Stomach (tissue), 9 donors: ENCODE results near the gene UGT1A1. TPM values are rescaled to one million over a fixed set of nuclear protein-coding genes. Genes with fewer than 3 reads are reported as not detected.

Source experiments
- DNase-seq, 2 donors: peaks; one replicate each; pipeline versions ENCODE4 v3.0.0 to v3.0.0-alpha.2; 2013 to 2019
- H3K27ac ChIP-seq, 5 donors: fragments of 200-600 bp in 4 of 5; sonication (generic) in 4 of 5; one replicate each; pipeline ENCODE4 v1.5.1; 2013 to 2019; ENCODE audit warnings: mild to moderate bottlenecking in 1 of 5, moderate library complexity in 1 of 5
- H3K27me3 ChIP-seq, 3 donors: fragments of 200-600 bp; sonication (generic); one replicate each; pipeline ENCODE4 v1.5.1; 2017 to 2019; ENCODE audit warnings: mixed run types in 1 of 3
- H3K36me3 ChIP-seq, 4 donors: fragments of 200-600 bp; sonication (generic); 1 replicate in 3 of 4; 2 replicates in 1 of 4; pipeline ENCODE4 v1.5.1; 2016 to 2019
- H3K4me1 ChIP-seq, 4 donors: fragments of 200-600 bp; sonication (generic); one replicate each; pipeline ENCODE4 v1.5.1; 2016 to 2019
- H3K4me3 ChIP-seq, 4 donors: fragments of 200-600 bp; sonication (generic) in 3 of 4; one replicate each; pipeline ENCODE4 v1.5.1; 2016 to 2019; ENCODE audit warnings: mild to moderate bottlenecking in 1 of 4
- H3K9me3 ChIP-seq, 4 donors: fragments of 200-600 bp; sonication (generic); one replicate each; pipeline ENCODE4 v1.5.1; 2016 to 2019
- EP300 ChIP-seq: sonication (generic); formaldehyde crosslinking; IDR thresholded peaks from one replicate; pipeline ENCODE4 v1.6.1; 2017; ENCODE audit warnings: antibody characterized with exemption
- POLR2A ChIP-seq, 4 donors: fragments of 450-650 bp; IDR thresholded peaks; one replicate each; pipeline ENCODE4 v1.6.1; 2016; ENCODE audit warnings: antibody characterized with exemption in 4 of 4, control low read depth in 2 of 4, mild to moderate bottlenecking in 1 of 4, moderate library complexity in 1 of 4
- POLR2AphosphoS5 ChIP-seq, 3 donors: sonication (generic); formaldehyde crosslinking; IDR thresholded peaks; one replicate each; pipeline ENCODE4 v1.6.1; 2016; ENCODE audit warnings: antibody characterized with exemption in 3 of 3
- WGBS, 5 donors: extraction: QIAGEN DNeasy Blood & Tissue Kit in 3 of 5; methylation state at CpG; one replicate each; pipeline versions ENCODE4 v1.1.5 to v1.1.7; 2013 to 2018; 5-methylcytosine and 5-hydroxymethylcytosine counted together
- intact Hi-C: fragments of 100-400 bp; cut with DNase I; formaldehyde crosslinking; loops from one replicate; pipeline ENCODE4 v1.15.1; 2023; ENCODE audit warnings: low total_unique reads
- polyA plus RNA-seq, 3 donors: library from polyadenylated mRNA; stranded (reverse); fragments of 200-250 nt; gene quantifications; one replicate each; pipeline ENCODE4 v1.2.3, GENCODE V29; 2013
- total RNA-seq, 5 donors: library from RNA; depleted of rRNA; stranded (reverse); fragments of >200 nt; gene quantifications; one replicate each; pipeline versions ENCODE4 v1.1.0 to v1.2.3, GENCODE V29; 2014 to 2016
- TF ChIP-seq, protein P1 (sequence below), 7 experiments: fragments of 450-650 bp in 4 of 7; fragments of 200-600 bp in 3 of 7; sonication (generic) in 3 of 7; IDR thresholded peaks; one replicate each; pipeline ENCODE4 v1.5.1; 2016 to 2019; ENCODE audit warnings: antibody characterized with exemption in 7 of 7, control low read depth in 2 of 7, mild to moderate bottlenecking in 1 of 7
- donor health status: healthy with polysubstance abuse.
- donor health status: Bipolar disorder and iron deficiency.
- donor health status: healthy.

UGT1A1 gene
- total and polyA plus RNA-seq, 8 donors, result 0.43 to 73.0 (median 0.89) TPM; not detected in 3

GRCh38 chr2:233814056-233814835 is 54.2 kb downstream of the UGT1A1 start:
- intact Hi-C loops, result no loop called here
- Histone ChIP-seq H3K4me3 (no peak overlapping the region), H3K9me3 (no peaks in the 10 kb centered on the region), H3K27me3 (peaks cover 0 to 4% (median 2%) of the 10 kb centered on the region in 3 donors), H3K27ac (no peak overlapping the region), H3K36me3 (no peaks in the 10 kb centered on the region), H3K4me1 (no peaks in the 10 kb centered on the region)
- 64 to 85% (median 75%) methylated on average over 2 of the region's 2 CpGs for WGBS, 5 donors
- no peak for DNase-seq
- TF ChIP-seq, protein P1, sequence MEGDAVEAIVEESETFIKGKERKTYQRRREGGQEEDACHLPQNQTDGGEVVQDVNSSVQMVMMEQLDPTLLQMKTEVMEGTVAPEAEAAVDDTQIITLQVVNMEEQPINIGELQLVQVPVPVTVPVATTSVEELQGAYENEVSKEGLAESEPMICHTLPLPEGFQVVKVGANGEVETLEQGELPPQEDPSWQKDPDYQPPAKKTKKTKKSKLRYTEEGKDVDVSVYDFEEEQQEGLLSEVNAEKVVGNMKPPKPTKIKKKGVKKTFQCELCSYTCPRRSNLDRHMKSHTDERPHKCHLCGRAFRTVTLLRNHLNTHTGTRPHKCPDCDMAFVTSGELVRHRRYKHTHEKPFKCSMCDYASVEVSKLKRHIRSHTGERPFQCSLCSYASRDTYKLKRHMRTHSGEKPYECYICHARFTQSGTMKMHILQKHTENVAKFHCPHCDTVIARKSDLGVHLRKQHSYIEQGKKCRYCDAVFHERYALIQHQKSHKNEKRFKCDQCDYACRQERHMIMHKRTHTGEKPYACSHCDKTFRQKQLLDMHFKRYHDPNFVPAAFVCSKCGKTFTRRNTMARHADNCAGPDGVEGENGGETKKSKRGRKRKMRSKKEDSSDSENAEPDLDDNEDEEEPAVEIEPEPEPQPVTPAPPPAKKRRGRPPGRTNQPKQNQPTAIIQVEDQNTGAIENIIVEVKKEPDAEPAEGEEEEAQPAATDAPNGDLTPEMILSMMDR (IDR thresholded peaks at IDR 0.05), result no peak
- no peak for TF ChIP-seq POLR2A (IDR thresholded peaks at IDR 0.05)

GRCh38 chr2:233815861-233816260 is 55.8 kb downstream of the UGT1A1 start:
- H3K36me3 ChIP-seq, result no peaks in the 10 kb centered on the region

GRCh38 chr2:233816334-233816733 is 56.3 kb downstream of the UGT1A1 start:
- Histone ChIP-seq H3K27ac (no peak overlapping the region), H3K4me3 (no peak overlapping the region), H3K27me3 (peaks cover 0 to 4% (median 0%) of the 10 kb centered on the region in 3 donors), H3K9me3 (no peaks in the 10 kb centered on the region), H3K36me3 (no peaks in the 10 kb centered on the region), H3K4me1 (no peaks in the 10 kb centered on the region)
- intact Hi-C loops, result no loop called here
- no peak for DNase-seq
- TF ChIP-seq EP300, result no peak
- no peak for TF ChIP-seq POLR2AphosphoS5 (IDR thresholded peaks at IDR 0.05)
- TF ChIP-seq POLR2A (IDR thresholded peaks at IDR 0.05), result no peak
- TF ChIP-seq, protein P1 (IDR thresholded peaks at IDR 0.05), result no peak
- 51 to 67% (median 61%) methylated on average over 2 of the region's 2 CpGs for WGBS, 5 donors

More at GRCh38 chr2:233815861-233816260, 55.8 kb downstream of the UGT1A1 start:
- intact Hi-C loops, result no loop called here
- H3K9me3 ChIP-seq, result no peaks in the 10 kb centered on the region
- 77 to 93% (median 83%) methylated on average over 6 of the region's 6 CpGs for WGBS, 5 donors
- DNase-seq, result no peak
- TF ChIP-seq, protein P1 (IDR thresholded peaks at IDR 0.05), result no peak
- TF ChIP-seq POLR2A (IDR thresholded peaks at IDR 0.05) (no peak), POLR2AphosphoS5 (IDR thresholded peaks at IDR 0.05) (no peak), EP300 (no peak)
- peaks cover 0 to 4% (median 0%) of the 10 kb centered on the region in 3 donors for H3K27me3 ChIP-seq
- H3K27ac ChIP-seq, result no peak overlapping the region
- no peaks in the 10 kb centered on the region for H3K4me1 ChIP-seq
- no peak overlapping the region for H3K4me3 ChIP-seq

- no peak for TF ChIP-seq POLR2AphosphoS5 (IDR thresholded peaks at IDR 0.05)
- TF ChIP-seq, protein P1 (IDR thresholded peaks at IDR 0.05), result no peak
- TF ChIP-seq EP300, result no peak
- TF ChIP-seq POLR2A (IDR thresholded peaks at IDR 0.05), result no peak
- H3K27ac ChIP-seq, result no peak overlapping the region
- H3K27me3 ChIP-seq, result peaks cover 0 to 4% (median 0%) of the 10 kb centered on the region in 3 donors
- no peak overlapping the region for H3K4me3 ChIP-seq
- intact Hi-C loops, result no loop called here
- 72 to 78% (median 77%) methylated on average over 4 of the region's 4 CpGs for WGBS, 5 donors
- no peaks in the 10 kb centered on the region for H3K36me3 ChIP-seq
- no peaks in the 10 kb centered on the region for H3K9me3 ChIP-seq
- peak in 1 of 2 donors; percentile 17 for DNase-seq
- no peaks in the 10 kb centered on the region for H3K4me1 ChIP-seq
Observed at GRCh38 chr2:233816771-233817170, 56.7 kb downstream of the UGT1A1 start.
